ENCODE data around the gene GLS2.
"Not testable (repeated sequence)": the region's sequence is repeated elsewhere in the genome, so short reads cannot be mapped to it uniquely, and the experiment has no call there.

GLS2 gene

GRCh38 chr12:56461235-56462159 lies 26.5 kb downstream of the GLS2 start:
- Histone ChIP-seq H3K27me3 (ENCODE audit: control insufficient read depth, insufficient read depth, low read length) (no peaks in the 10 kb centered on the region), H3K4me2 (ENCODE audit: low read length) (no peak overlapping the region), H3K36me3 (ENCODE audit: insufficient read depth, low read length) (no peaks in the 10 kb centered on the region), H3K4me1 (ENCODE audit: control insufficient read depth, insufficient read depth, low read length) (peaks cover 10% of the 10 kb centered on the region), H3K9ac (ENCODE audit: low read depth, low read length) (no peak overlapping the region), H3K9me3 (replicated peaks; ENCODE audit: low read length) (no peaks in the 10 kb centered on the region), H3K4me3 (ENCODE audit: low read length) (no peak overlapping the region)

- H3K9me3 ChIP-seq (replicated peaks; ENCODE audit: low read length): no peaks in the 10 kb centered on the region
- peaks cover 27% of the 10 kb centered on the region for H3K27me3 ChIP-seq (ENCODE audit: control insufficient read depth, insufficient read depth, low read length)
- H3K4me1 ChIP-seq (ENCODE audit: control insufficient read depth, insufficient read depth, low read length): peaks cover 8% of the 10 kb centered on the region
- H3K9ac ChIP-seq (ENCODE audit: low read depth, low read length): no peak overlapping the region
- H3K36me3 ChIP-seq (ENCODE audit: insufficient read depth, low read length): no peaks in the 10 kb centered on the region
- H3K4me2 ChIP-seq (ENCODE audit: low read length): no peak overlapping the region
- H3K4me3 ChIP-seq (ENCODE audit: low read length): no peak overlapping the region
Measured at GRCh38 chr12:56457817-56458216, 30.1 kb downstream of the GLS2 start.

- no peaks in the 10 kb centered on the region for H3K9me3 ChIP-seq (replicated peaks; ENCODE audit: low read length)
- no peak within 1 kb of the TSS for H3K9ac ChIP-seq (ENCODE audit: low read depth, low read length)
- no peak within 1 kb of the TSS for H3K4me2 ChIP-seq (ENCODE audit: low read length)
- H3K4me3 ChIP-seq (ENCODE audit: low read length): no peak within 1 kb of the TSS
- H3K27me3 ChIP-seq (ENCODE audit: control insufficient read depth, insufficient read depth, low read length): peaks cover 27% of the 10 kb centered on the region
- H3K36me3 ChIP-seq (ENCODE audit: insufficient read depth, low read length): no peaks in the 10 kb centered on the region
- peaks cover 4% of the 10 kb centered on the region for H3K4me1 ChIP-seq (ENCODE audit: control insufficient read depth, insufficient read depth, low read length)
Measured at GRCh38 chr12:56454557-56454956, 33.4 kb downstream of the GLS2 start, which contains the start of gene MIP. Gene MIP, minus strand, starts transcription at chr12:56454657. Its CDS starts 44 bp downstream, at chr12:56454613.

- Histone ChIP-seq H3K27me3 (ENCODE audit: control insufficient read depth, insufficient read depth, low read length) (peaks cover 27% of the 10 kb centered on the region), H3K9ac (ENCODE audit: low read depth, low read length) (no peak overlapping the region), H3K9me3 (replicated peaks; ENCODE audit: low read length) (no peaks in the 10 kb centered on the region), H3K4me2 (ENCODE audit: low read length) (no peak overlapping the region), H3K4me1 (ENCODE audit: control insufficient read depth, insufficient read depth, low read length) (peaks cover 5% of the 10 kb centered on the region), H3K4me3 (ENCODE audit: low read length) (no peak overlapping the region), H3K36me3 (ENCODE audit: insufficient read depth, low read length) (no peaks in the 10 kb centered on the region)
Measured at GRCh38 chr12:56451147-56451546, 36.8 kb downstream of the GLS2 start.

- Histone ChIP-seq H3K9me3 (replicated peaks; ENCODE audit: low read length) (no peaks in the 10 kb centered on the region), H3K4me2 (ENCODE audit: low read length) (no peak overlapping the region), H3K36me3 (ENCODE audit: insufficient read depth, low read length) (no peaks in the 10 kb centered on the region), H3K4me1 (ENCODE audit: control insufficient read depth, insufficient read depth, low read length) (peaks cover 5% of the 10 kb centered on the region), H3K4me3 (ENCODE audit: low read length) (no peak overlapping the region), H3K9ac (ENCODE audit: low read depth, low read length) (no peak overlapping the region), H3K27me3 (ENCODE audit: control insufficient read depth, insufficient read depth, low read length) (peaks cover 21% of the 10 kb centered on the region)
Measured at GRCh38 chr12:56450241-56450640, 37.7 kb downstream of the GLS2 start.

- Histone ChIP-seq H3K27me3 (ENCODE audit: control insufficient read depth, insufficient read depth, low read length) (peaks cover 17% of the 10 kb centered on the region), H3K4me3 (ENCODE audit: low read length) (peak overlapping the region; percentile 87), H3K4me1 (ENCODE audit: control insufficient read depth, insufficient read depth, low read length) (peaks cover 5% of the 10 kb centered on the region), H3K36me3 (ENCODE audit: insufficient read depth, low read length) (no peaks in the 10 kb centered on the region), H3K9me3 (replicated peaks; ENCODE audit: low read length) (no peaks in the 10 kb centered on the region), H3K9ac (ENCODE audit: low read depth, low read length) (peak overlapping the region; percentile 91), H3K4me2 (ENCODE audit: low read length) (peak overlapping the region; percentile 81)
Measured at GRCh38 chr12:56449622-56449984, 38.4 kb downstream of the GLS2 start.

- Histone ChIP-seq H3K9me3 (replicated peaks; ENCODE audit: low read length) (no peaks in the 10 kb centered on the region), H3K4me2 (ENCODE audit: low read length) (peak within 1 kb of the TSS; percentile 81), H3K36me3 (ENCODE audit: insufficient read depth, low read length) (no peaks in the 10 kb centered on the region), H3K4me3 (ENCODE audit: low read length) (peak within 1 kb of the TSS; percentile 87), H3K27me3 (ENCODE audit: control insufficient read depth, insufficient read depth, low read length) (peaks cover 12% of the 10 kb centered on the region), H3K4me1 (ENCODE audit: control insufficient read depth, insufficient read depth, low read length) (peaks cover 5% of the 10 kb centered on the region), H3K9ac (ENCODE audit: low read depth, low read length) (peak within 1 kb of the TSS; percentile 91)
Measured at GRCh38 chr12:56448860-56449621, 38.9 kb downstream of the GLS2 start, which contains the start of gene TIMELESS. Gene TIMELESS, minus strand, starts transcription at chr12:56449426. Its CDS starts 15,256 bp downstream, at chr12:56434170.

- not testable (repeated sequence) for H3K27me3 ChIP-seq (ENCODE audit: control insufficient read depth, insufficient read depth, low read length); H3K9me3 ChIP-seq (replicated peaks; ENCODE audit: low read length); H3K4me2 ChIP-seq (ENCODE audit: low read length); H3K9ac ChIP-seq (ENCODE audit: low read depth, low read length); H3K4me3 ChIP-seq (ENCODE audit: low read length); H3K4me1 ChIP-seq (ENCODE audit: control insufficient read depth, insufficient read depth, low read length); H3K36me3 ChIP-seq (ENCODE audit: insufficient read depth, low read length)
Measured at GRCh38 chr12:56443208-56443607, 44.8 kb downstream of the GLS2 start.

- H3K9me3 ChIP-seq (replicated peaks; ENCODE audit: low read length): no peaks in the 10 kb centered on the region
- H3K4me2 ChIP-seq (ENCODE audit: low read length): no peak overlapping the region
- H3K4me3 ChIP-seq (ENCODE audit: low read length): no peak overlapping the region
Measured at GRCh38 chr12:56437430-56438176, 50.4 kb downstream of the GLS2 start.

GRCh38 chr12:56434828-56435227 lies 53.1 kb downstream of the GLS2 start:
- H3K4me2 ChIP-seq (ENCODE audit: low read length): no peak overlapping the region
- H3K27me3 ChIP-seq (ENCODE audit: control insufficient read depth, insufficient read depth, low read length): no peaks in the 10 kb centered on the region
- no peak overlapping the region for H3K9ac ChIP-seq (ENCODE audit: low read depth, low read length)
- peaks cover 10% of the 10 kb centered on the region for H3K36me3 ChIP-seq (ENCODE audit: insufficient read depth, low read length)
- no peaks in the 10 kb centered on the region for H3K9me3 ChIP-seq (replicated peaks; ENCODE audit: low read length)
- H3K4me3 ChIP-seq (ENCODE audit: low read length): no peak overlapping the region
- no peaks in the 10 kb centered on the region for H3K4me1 ChIP-seq (ENCODE audit: control insufficient read depth, insufficient read depth, low read length)

More at GRCh38 chr12:56437430-56438176, 50.4 kb downstream of the GLS2 start:
- H3K9ac ChIP-seq (ENCODE audit: low read depth, low read length): no peak overlapping the region
- peaks cover 5% of the 10 kb centered on the region for H3K36me3 ChIP-seq (ENCODE audit: insufficient read depth, low read length)
- H3K4me1 ChIP-seq (ENCODE audit: control insufficient read depth, insufficient read depth, low read length): no peaks in the 10 kb centered on the region
- H3K27me3 ChIP-seq (ENCODE audit: control insufficient read depth, insufficient read depth, low read length): no peaks in the 10 kb centered on the region

- Histone ChIP-seq H3K27me3 (ENCODE audit: control insufficient read depth, insufficient read depth, low read length) (no peaks in the 10 kb centered on the region), H3K9me3 (replicated peaks; ENCODE audit: low read length) (no peaks in the 10 kb centered on the region), H3K4me1 (ENCODE audit: control insufficient read depth, insufficient read depth, low read length) (no peaks in the 10 kb centered on the region), H3K4me2 (ENCODE audit: low read length) (no peak overlapping the region), H3K9ac (ENCODE audit: low read depth, low read length) (no peak overlapping the region), H3K4me3 (ENCODE audit: low read length) (no peak overlapping the region), H3K36me3 (ENCODE audit: insufficient read depth, low read length) (peaks cover 11% of the 10 kb centered on the region)
Measured at GRCh38 chr12:56431850-56432249, 56.1 kb downstream of the GLS2 start.
